AG10803 (cell line): Measurements from ENCODE around the gene NIT1.

Source experiments
- DNase-seq: peaks from one replicate; pipeline ENCODE4 v3.0.0; 2010; ENCODE audit warnings: low read depth
- H3K4me3 ChIP-seq: 2 replicates; pipeline ENCODE4 v1.5.1; 2011; ENCODE audit warnings: mild to moderate bottlenecking, low read length, control low read depth
- CTCF ChIP-seq: conservative IDR thresholded peaks from 2 replicates; pipeline ENCODE4 v1.5.1; 2011; ENCODE audit warnings: mild to moderate bottlenecking, low read length, control low read depth, inconsistent platforms

NIT1 gene

GRCh38 chr1:161117759-161118581 lies at the start of gene NIT1, which contains the start of gene PFDN2:
Gene NIT1 (plus strand): TSS chr1:161118105. CDS start chr1:161118177, 72 bp downstream.
Gene PFDN2 (minus strand): TSS chr1:161118037. CDS start chr1:161118026, 11 bp downstream.
- peak; percentile 77 for DNase-seq
- peak within 1 kb of the TSS; percentile 100 for H3K4me3 ChIP-seq
- TF ChIP-seq CTCF, result no peak

GRCh38 chr1:161068306-161069234 lies 49.3 kb upstream of the NIT1 start:
- H3K4me3 ChIP-seq, result no peak overlapping the region
- no peak for DNase-seq
- TF ChIP-seq CTCF, result no peak

GRCh38 chr1:161069241-161069640 lies 48.7 kb upstream of the NIT1 start:
- no peak overlapping the region for H3K4me3 ChIP-seq
- TF ChIP-seq CTCF, result no peak
- no peak for DNase-seq

- DNase-seq, result no peak
- no peak within 1 kb of the TSS for H3K4me3 ChIP-seq
- TF ChIP-seq CTCF, result no peak
Observed at GRCh38 chr1:161069731-161070270, 48.1 kb upstream of the NIT1 start, which contains the start of gene ARHGAP30. Gene ARHGAP30 (minus strand): TSS chr1:161069891. CDS start chr1:161069624, 267 bp downstream.

GRCh38 chr1:161070761-161071160 lies 47.1 kb upstream of the NIT1 start:
- TF ChIP-seq CTCF, result no peak
- no peak overlapping the region for H3K4me3 ChIP-seq
- no peak for DNase-seq

- peak; percentile 72 for DNase-seq
- peak; percentile 76 for TF ChIP-seq CTCF
- no peak overlapping the region for H3K4me3 ChIP-seq
Observed at GRCh38 chr1:161071886-161072371, 46.0 kb upstream of the NIT1 start.
